ENCODE measurements around the gene HLA-DOA.

DNA sequence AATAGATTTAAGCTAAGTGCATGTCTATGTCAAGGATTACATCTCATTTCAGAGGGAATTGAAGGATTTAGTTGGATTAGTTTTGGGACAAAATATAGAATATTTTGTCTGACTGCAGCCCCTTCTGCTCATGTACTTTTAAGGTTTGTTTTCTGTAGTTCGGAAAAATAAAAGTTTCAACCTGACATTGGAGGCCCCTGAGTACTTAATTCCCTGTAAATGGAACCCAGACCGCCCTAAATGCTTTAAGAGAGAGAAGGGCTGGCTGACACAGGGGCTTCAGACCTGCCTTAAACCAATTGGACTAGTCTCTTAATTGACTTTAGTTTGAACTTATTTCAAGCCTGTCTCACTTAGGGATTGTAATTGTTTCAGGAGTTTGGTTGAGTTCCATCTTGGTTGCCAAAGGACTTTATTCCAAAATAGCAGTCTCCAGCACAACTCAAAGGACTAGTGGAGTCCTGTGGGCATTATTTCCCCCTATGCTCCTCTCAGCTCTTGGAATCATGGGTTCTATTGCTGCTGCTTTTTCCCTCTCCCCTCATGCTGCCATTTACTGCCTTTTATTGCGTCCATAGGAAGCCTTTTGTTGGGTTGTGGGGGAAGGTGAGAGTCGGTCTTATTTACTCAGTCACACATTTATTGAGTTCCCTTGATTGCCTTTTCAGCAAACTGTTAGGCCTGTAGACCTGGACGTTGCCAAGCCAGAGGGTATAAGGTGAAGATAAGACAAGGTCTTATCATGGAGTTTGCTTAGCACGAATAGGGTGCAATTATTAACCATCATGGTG, 26.5 kb downstream of the HLA-DOA start:
- TF ChIP-seq POLR2A (IDR thresholded peaks at IDR 0.05) (no peak), CTCF (IDR thresholded peaks at IDR 0.05) (no peak)
